RWPE1 (cell line): ENCODE results near the gene ACTN3.

Source experiments
- CTCF ChIA-PET: fragments of 350-600 bp; sonication (Branson Sonifier 250); formaldehyde crosslinking; extraction: SDS; loops from one replicate; lab custom pipeline; 2021; lab: Yijun Ruan, JAX
- POLR2A ChIA-PET: fragments of 400-600 bp; formaldehyde crosslinking; extraction: SDS; loops from one replicate; lab custom pipeline; 2020; ENCODE audit warnings: antibody characterized with exemption; ENCODE audit not compliant: low non-redundant PET; lab: Yijun Ruan, JAX
- DNase-seq: peaks from one replicate; pipeline ENCODE4 v3.0.0; 2012; ENCODE audit warnings: low spot score
- H3K27ac ChIP-seq: fragments of 450-650 bp; 2 replicates; pipeline ENCODE4 v1.5.1; 2017
- CTCF ChIP-seq: fragments of 450-650 bp; conservative IDR thresholded peaks from 2 replicates; pipeline ENCODE4 v1.5.1; 2017; ENCODE audit warnings: low read depth, mild to moderate bottlenecking

The ACTN3 gene

GRCh38 chr11:66609721-66610617 lies 63.3 kb downstream of the ACTN3 start:
- POLR2A ChIA-PET = no interaction called here
- DNase-seq = no peak
- H3K27ac ChIP-seq = no peak overlapping the region
- TF ChIP-seq CTCF = no peak
- CTCF ChIA-PET = no interaction called here

GRCh38 chr11:66612458-66612857 lies 65.8 kb downstream of the ACTN3 start:
- CTCF ChIA-PET = interaction anchor here (0.6 kb wide), 1 partner anchor 468 kb away, joined by 4 read pairs; no protein-coding TSS in a partner anchor
- H3K27ac ChIP-seq = no peak overlapping the region

More at GRCh38 chr11:66612458-66612857, 65.8 kb downstream of the ACTN3 start:
- TF ChIP-seq CTCF = no peak
- DNase-seq = no peak
- POLR2A ChIA-PET = no interaction called here
